ENCODE measurements around the gene U2AF2. TPM values are rescaled to one million over a fixed set of nuclear protein-coding genes. Genes with fewer than 3 reads are reported as not detected.

The U2AF2 gene
- polyA plus RNA-seq, 1 donor (not counting 4 experiments of a cell fraction or from before 2014, with no cell fraction given), result 109 TPM

DNA sequence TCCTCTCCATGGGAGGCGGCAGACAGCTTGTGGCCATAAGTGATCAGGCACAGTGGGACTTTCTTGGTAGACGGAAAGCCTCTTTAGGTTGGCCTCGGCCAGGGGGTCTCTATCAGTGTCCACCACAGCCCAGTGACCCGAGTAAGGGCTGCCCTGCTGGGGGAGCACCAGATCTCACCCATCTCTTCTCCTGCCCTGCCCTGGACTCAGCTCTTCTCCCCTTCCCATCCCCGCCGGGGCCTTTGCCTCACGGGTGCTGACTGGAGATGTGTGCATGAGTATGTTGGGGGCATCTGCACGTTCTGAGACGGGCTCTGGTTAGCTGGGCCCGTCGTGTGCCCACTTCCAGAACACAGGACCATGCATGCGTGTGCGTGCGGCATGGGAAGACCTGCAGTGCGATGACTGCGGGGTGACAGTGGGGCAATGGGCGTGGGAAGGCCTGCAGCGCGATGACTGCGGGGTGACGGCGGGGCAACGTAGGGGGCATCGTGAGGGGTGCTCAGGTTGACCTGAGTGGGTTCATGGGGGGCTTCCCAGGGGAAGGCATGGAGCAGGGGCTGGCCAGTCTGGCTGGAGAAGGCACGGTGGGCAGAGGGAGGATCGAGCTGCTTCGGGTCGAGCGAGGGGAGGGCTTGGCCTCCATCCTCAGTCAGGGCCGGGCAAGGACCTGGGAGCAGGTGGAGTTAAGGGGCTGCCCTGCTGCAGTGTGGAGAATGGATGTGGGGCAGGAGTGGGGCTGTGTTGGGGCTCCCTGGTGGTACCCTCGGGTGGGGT, 36.1 kb downstream of the U2AF2 start:
- no peak overlapping the region for H3K9ac ChIP-seq (ENCODE audit: control insufficient read depth, extremely low read depth, insufficient read depth, low read length)
- H3K36me3 ChIP-seq (ENCODE audit: control insufficient read depth in 2 of 2, extremely low read depth in 1 of 2, insufficient read depth in 2 of 2, low read length in 2 of 2), result peaks cover 11 to 33% of the 10 kb centered on the region in 2 experiments
- H3K79me2 ChIP-seq (ENCODE audit: control insufficient read depth, insufficient read depth, low read length), result peaks cover 19% of the 10 kb centered on the region
- H3K9me3 ChIP-seq (ENCODE audit: control insufficient read depth, low read depth, low read length), result no peaks in the 10 kb centered on the region
- no peak overlapping the region for H3K4me3 ChIP-seq (ENCODE audit: control insufficient read depth in 2 of 3, extremely low read depth in 1 of 3, insufficient read depth in 2 of 3, low read depth in 1 of 3, low read length in 3 of 3)
- TF ChIP-seq, protein P1, sequence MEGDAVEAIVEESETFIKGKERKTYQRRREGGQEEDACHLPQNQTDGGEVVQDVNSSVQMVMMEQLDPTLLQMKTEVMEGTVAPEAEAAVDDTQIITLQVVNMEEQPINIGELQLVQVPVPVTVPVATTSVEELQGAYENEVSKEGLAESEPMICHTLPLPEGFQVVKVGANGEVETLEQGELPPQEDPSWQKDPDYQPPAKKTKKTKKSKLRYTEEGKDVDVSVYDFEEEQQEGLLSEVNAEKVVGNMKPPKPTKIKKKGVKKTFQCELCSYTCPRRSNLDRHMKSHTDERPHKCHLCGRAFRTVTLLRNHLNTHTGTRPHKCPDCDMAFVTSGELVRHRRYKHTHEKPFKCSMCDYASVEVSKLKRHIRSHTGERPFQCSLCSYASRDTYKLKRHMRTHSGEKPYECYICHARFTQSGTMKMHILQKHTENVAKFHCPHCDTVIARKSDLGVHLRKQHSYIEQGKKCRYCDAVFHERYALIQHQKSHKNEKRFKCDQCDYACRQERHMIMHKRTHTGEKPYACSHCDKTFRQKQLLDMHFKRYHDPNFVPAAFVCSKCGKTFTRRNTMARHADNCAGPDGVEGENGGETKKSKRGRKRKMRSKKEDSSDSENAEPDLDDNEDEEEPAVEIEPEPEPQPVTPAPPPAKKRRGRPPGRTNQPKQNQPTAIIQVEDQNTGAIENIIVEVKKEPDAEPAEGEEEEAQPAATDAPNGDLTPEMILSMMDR (optimal IDR thresholded peaks at IDR 0.05 in 1 of 3, IDR thresholded peaks at IDR 0.05 in 1 of 3, conservative IDR thresholded peaks at IDR 0.05 in 1 of 3; ENCODE audit: extremely low read depth in 1 of 3, insufficient read depth in 2 of 3, low read length in 3 of 3), result no peak
- TF ChIP-seq EZH2 (IDR thresholded peaks at IDR 0.05; ENCODE audit: low read length), result no peak
- no peaks in the 10 kb centered on the region for H3K9me1 ChIP-seq (ENCODE audit: control insufficient read depth, extremely low read depth, insufficient read depth, low read length)
- dilution Hi-C loops (cut with MboI; ENCODE audit: extremely low pct_ligation_motif_present, low sequenced_read_pairs), result no loop called here
- H3K27ac ChIP-seq (ENCODE audit: control insufficient read depth, insufficient read depth, low read length), result no peak overlapping the region
- H4K20me1 ChIP-seq (ENCODE audit: control insufficient read depth, extremely low read depth, insufficient read depth, low read length), result no peaks in the 10 kb centered on the region
- no peak for DNase-seq (ENCODE audit: low read depth, low spot score)
- no peaks in the 10 kb centered on the region for H3K4me1 ChIP-seq (ENCODE audit: control insufficient read depth, extremely low read depth, insufficient read depth, low read length)
- no peak overlapping the region for H2AFZ ChIP-seq (ENCODE audit: control insufficient read depth, low read length)
- H3K4me2 ChIP-seq (ENCODE audit: control insufficient read depth, extremely low read depth, insufficient read depth, low read depth, low read length), result no peak overlapping the region
- no peaks in the 10 kb centered on the region for H3K27me3 ChIP-seq (ENCODE audit: control insufficient read depth, extremely low read depth, insufficient read depth, low read length)
- FAIRE-seq, result no peak

DNA sequence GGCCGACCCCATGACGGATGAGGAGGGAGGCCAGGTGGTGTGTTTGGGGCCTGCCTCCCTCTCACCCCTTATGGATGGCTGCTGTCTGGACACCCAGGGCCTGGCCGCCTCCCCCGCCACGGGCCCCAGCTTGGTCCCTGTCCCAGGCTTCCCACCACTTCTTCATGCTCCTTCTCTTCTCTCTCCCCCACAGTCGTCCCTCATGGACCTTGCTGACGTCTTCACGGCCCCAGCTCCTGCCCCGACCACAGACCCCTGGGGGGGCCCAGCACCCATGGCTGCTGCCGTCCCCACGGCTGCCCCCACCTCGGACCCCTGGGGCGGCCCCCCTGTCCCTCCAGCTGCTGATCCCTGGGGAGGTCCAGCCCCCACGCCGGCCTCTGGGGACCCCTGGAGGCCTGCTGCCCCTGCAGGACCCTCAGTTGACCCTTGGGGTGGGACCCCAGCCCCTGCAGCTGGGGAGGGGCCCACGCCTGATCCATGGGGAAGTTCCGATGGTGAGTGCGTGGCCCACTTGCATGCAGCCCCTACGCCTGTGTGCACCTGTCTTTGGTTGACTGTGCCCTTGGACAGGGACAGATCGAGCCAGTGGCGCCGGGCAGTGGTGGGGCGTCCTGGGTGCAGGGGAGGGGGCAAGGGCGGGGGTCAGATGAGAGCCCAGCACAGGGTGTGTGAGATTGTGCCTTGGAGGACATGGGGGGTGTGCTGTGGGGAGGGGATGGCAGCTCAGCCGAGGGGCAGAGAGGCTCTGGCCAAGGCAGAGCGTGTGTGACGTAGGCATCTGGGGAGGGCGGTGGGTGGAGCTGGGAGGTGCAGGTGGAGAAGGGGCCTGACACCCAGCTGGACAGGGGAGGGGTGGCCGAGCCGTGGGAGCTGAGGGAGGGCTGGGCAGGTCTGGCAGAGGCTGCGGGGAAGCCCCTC, 37.0 kb downstream of the U2AF2 start:
- H3K9ac ChIP-seq (ENCODE audit: control insufficient read depth, extremely low read depth, insufficient read depth, low read length), result no peak overlapping the region
- TF ChIP-seq, protein P1 (optimal IDR thresholded peaks at IDR 0.05 in 1 of 3, IDR thresholded peaks at IDR 0.05 in 1 of 3, conservative IDR thresholded peaks at IDR 0.05 in 1 of 3; ENCODE audit: extremely low read depth in 1 of 3, insufficient read depth in 2 of 3, low read length in 3 of 3), result no peak
- no peak for TF ChIP-seq EZH2 (IDR thresholded peaks at IDR 0.05; ENCODE audit: low read length)
- no peaks in the 10 kb centered on the region for H3K9me1 ChIP-seq (ENCODE audit: control insufficient read depth, extremely low read depth, insufficient read depth, low read length)
- no peaks in the 10 kb centered on the region for H3K9me3 ChIP-seq (ENCODE audit: control insufficient read depth, low read depth, low read length)
- H2AFZ ChIP-seq (ENCODE audit: control insufficient read depth, low read length), result no peak overlapping the region
- H3K27me3 ChIP-seq (ENCODE audit: control insufficient read depth, extremely low read depth, insufficient read depth, low read length), result no peaks in the 10 kb centered on the region
- H3K79me2 ChIP-seq (ENCODE audit: control insufficient read depth, insufficient read depth, low read length), result peaks cover 10% of the 10 kb centered on the region
- FAIRE-seq (no peak), DNase-seq (ENCODE audit: low read depth, low spot score) (no peak)
- H3K36me3 ChIP-seq (ENCODE audit: control insufficient read depth in 2 of 2, extremely low read depth in 1 of 2, insufficient read depth in 2 of 2, low read length in 2 of 2), result peaks cover 10 to 33% of the 10 kb centered on the region in 2 experiments
- no peak overlapping the region for H3K4me3 ChIP-seq (ENCODE audit: control insufficient read depth in 2 of 3, extremely low read depth in 1 of 3, insufficient read depth in 2 of 3, low read depth in 1 of 3, low read length in 3 of 3)
- H3K4me2 ChIP-seq (ENCODE audit: control insufficient read depth, extremely low read depth, insufficient read depth, low read depth, low read length), result no peak overlapping the region
- H3K27ac ChIP-seq (ENCODE audit: control insufficient read depth, insufficient read depth, low read length), result no peak overlapping the region
- H4K20me1 ChIP-seq (ENCODE audit: control insufficient read depth, extremely low read depth, insufficient read depth, low read length), result no peaks in the 10 kb centered on the region
- dilution Hi-C loops (cut with MboI; ENCODE audit: extremely low pct_ligation_motif_present, low sequenced_read_pairs), result no loop called here
- no peaks in the 10 kb centered on the region for H3K4me1 ChIP-seq (ENCODE audit: control insufficient read depth, extremely low read depth, insufficient read depth, low read length)

Data from keratinocyte (primary cell).